HL-60/S4 treated with retinoic acid at 250 ng/mL for 4 days and 3 days (cell line): ENCODE results near the gene CTBP2.
"Not testable (repeated sequence)": the region's sequence is repeated elsewhere in the genome, so short reads cannot be mapped to it uniquely, and the experiment has no call there.

Source experiments
- in situ Hi-C: fragments of 300-500 bp; cut with MboI; formaldehyde crosslinking; loops from 2 replicates; pipeline ENCODE4 v1.7.0; 2022; ENCODE audit warnings: low sequenced_read_pairs

CTBP2 gene

DNA sequence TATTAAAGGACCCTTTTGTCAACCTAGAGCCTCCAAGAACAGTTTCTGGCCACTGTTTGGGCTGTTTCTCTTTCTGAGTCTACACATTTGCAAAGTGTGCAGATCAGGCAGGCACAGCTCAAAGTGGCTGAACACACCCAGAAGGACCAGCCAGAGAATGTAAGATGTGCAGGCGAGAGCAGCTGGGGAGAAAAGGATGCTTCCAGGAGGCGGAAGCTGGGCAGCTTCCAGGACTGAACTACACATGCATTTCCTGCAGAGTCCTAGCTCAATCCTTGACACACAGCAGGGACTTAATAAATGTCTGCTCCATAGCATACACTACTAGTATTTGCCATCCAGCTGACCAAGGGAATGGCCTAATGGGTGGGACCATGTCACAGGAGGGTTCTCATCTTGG lies 70.9 kb downstream of the CTBP2 start:
- in situ Hi-C loops: no loop called here

DNA sequence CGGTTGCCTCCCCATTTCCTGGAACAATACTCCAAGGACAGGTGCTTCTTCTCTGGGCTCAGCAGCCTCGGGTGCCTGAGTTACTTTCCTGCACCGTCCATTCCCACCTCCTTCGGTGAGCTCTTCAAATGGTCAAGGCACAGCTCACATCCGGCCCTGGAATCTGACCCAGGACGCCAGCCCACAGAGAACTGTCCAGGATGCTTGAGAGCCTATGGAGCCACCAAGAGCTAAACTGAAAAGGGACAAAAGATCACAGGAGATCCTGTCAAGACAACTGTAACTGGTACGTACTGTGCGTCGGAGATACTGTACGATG lies 72.5 kb downstream of the CTBP2 start:
- in situ Hi-C loops: no loop called here

DNA sequence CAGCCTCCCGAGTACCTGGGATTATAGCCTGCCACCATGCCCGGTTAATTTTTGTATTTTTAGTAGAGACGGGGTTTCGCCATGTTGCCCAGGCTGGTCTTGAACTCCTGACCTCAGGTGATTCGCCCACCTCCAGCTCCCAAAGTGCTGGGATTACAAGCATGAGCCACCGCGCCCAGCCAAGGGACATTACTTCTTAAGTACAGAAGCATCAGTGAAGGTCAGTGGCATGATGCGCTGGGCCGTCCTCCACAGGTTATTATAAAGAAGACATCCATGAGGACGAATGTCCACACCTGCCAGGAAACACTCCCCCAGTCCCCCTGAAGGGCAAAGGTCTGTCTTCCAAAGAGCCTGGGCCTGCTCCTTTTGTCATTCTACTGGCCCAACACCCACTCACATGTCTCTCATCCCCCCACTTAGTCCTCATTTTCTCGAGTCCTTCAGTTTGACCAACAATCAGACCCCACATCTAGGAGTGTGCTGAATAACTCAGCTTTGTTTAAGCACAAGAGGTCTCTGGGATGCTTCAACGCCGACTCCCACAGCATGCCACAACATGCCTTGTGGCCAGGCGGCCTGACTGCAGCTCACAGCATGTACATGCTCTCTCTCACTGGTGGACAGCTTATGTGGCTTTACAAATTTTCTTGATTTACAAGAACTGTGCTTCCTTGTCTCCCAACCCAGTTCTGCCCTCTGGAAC lies 73.0 kb downstream of the CTBP2 start:
- in situ Hi-C loops: no loop called here

DNA sequence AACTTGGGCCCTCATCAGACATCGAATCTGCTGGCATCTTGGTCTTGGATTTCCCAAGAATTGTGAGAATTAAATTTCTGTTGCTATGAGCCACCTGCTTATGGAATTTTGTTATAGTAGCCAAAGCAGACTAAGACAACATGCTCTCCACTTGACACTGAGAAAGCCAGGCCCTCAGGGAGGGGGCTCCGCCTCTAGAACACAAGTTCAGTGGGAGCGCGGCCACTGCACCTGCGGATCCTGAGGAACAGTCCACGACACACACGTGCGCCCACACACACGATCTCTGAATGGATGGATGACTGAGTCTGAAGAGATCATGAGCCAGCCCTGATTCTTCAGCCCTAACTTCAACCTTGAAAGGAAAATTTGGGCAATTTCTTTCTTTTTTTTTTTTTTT lies 73.7 kb downstream of the CTBP2 start:
- in situ Hi-C loops: no loop called here

DNA sequence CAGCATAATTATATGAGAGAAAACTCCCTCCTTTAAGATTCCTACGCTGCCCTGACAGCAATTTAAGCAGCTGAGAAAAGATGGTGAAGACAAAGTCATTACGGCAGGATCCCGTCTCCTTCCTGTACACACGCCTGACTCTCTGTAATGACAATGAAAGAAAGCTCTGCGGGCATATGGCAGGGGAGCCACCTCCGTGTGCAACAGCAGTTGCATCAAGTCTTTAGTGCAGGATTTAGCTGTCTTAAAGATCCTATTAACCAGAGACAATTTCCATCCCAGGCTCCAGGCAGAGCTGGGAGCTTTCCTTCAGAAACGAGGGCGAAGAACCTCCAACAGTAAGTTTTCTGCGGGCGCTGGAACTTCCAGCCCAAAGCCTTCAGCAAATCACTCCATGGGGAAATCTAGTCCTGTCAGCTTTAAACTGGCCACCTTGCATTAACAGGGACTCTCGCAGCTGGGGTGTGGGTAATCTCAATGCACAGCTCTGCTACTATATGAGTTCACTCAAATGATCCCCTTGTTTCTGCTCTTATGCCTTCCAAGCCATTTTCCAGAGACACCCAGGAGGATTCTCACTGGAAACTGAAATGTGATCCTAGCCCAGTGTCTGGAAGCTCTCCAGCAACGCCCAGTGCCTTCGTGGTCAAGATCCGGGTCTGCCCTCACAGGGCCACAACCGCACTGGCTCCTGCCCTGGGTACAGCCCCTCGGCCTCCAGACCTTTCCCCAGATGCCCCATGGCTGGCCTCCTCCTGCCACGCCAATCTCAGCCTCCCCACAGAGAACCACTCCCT lies 74.9 kb downstream of the CTBP2 start:
- in situ Hi-C loops: no loop called here

DNA sequence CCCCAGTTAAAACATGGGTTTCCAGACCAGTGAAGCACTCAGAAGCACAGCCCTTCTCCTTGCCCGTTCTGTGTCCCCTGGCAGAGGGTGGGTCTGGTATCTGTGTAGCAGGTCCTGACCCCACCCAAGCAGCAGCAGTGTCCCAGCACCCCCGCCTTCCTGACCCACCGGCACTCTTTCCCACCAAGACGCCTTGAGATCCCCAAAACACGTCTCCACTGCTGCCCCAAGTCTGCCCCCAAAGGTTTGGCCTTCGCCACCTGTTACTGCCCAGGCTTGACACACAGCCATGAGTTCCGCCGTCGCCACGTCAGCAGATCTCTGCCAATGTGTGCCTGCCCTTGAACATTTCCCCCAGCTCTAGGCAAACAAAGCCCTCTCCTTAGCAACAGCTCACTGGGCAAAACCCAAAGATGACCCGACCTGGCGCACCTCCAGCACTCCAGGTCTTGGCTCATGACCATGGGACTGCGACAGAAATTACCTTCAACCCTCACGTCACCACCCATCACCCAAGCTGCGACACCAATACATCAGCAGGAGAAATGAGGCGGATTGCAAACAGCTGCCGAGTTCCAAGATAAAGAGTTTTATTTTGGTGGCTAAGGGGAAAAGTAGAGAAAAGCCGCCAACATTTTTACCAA lies 75.6 kb downstream of the CTBP2 start:
- in situ Hi-C loops: no loop called here

DNA sequence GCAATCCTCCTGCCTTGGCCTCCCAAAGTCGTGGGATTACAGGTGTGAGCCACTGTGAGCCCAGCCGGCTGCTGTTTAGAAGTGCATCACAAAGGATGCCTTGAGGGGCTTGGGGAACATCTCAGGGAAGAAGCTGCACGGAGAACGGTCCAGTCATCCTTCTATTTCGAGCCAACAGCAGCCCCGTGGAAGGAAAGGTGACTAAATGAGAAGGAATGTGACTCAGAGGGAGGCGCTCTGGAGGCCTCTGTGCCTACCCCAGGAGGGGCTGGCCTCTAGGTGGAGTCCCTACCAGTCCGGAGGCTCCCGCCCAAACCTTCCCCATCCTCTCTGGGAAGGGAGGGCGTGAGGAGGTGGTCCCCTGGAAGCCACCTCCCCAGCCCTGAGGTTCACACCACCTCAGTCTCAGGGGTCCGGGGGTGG lies 76.2 kb downstream of the CTBP2 start:
- in situ Hi-C loops: no loop called here

DNA sequence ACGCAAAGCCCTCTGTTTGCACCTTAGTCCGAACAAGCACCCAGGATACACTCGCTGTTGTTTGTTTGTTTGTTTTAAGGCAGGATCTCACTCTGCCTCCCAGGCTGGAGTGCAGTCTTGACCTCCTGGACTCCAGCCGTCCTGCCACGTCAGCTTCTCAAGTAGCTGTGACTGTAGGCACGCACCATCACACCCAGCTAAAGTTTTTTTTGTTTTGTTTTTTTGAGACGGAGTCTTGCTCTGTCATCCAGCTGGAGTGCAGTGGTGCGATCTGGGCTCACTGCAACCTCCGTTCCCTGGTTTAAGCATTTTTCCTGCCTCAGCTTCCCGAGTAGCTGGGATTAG lies 76.8 kb downstream of the CTBP2 start:
- in situ Hi-C loops: no loop called here

DNA sequence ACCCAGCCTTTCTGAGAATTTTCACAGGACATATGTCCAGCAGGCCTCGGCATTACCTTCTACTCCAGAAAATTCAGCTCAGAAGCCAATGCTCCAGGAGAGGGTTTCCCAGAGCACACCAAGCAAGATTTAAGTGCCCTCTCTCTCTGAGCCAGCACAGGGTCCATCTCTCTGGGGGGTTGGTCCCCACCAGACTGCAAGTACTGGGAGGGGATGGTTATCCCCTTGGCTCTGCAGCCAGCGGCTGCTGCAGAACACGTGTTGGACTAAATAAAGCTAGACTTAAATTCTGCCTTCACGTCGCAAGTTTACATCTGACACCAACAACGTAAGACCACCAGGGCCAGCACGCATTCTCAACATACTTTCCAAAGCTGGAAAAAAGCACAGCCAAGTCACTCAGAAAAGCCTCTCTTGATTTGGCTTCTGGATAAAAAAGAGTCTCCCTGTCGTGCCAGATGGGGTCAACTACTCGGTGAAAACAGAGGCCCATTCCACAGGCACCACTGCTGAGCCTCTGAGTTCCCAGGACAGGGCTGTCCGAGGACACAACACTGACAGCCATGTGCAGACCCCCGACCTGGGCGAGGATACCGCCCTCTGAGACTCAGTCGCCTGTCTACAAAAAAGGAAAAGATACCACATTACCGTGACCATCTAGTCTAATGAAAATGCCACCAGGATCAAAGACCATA lies 77.3 kb downstream of the CTBP2 start:
- in situ Hi-C loops: no loop called here

DNA sequence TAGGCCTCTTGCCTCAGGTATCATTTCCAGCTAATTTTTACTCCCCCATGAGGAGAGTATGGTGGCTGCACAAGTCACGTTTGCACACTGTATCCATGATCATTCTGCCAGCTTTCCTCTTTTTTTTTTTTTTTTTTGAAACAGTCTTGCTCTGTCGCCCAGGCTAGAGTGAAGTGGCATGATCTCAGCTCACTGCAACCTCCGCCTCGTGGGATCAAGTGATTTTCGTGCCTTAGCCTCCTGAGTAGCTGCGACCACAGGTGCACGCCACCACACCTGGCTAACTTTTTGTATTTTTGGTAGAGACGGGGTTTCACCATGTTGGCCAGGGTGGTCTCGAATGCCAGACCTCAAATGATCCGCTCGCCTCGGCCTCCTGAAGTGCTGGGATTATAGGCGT lies 77.9 kb downstream of the CTBP2 start:
- in situ Hi-C loops: not testable (repeated sequence)

DNA sequence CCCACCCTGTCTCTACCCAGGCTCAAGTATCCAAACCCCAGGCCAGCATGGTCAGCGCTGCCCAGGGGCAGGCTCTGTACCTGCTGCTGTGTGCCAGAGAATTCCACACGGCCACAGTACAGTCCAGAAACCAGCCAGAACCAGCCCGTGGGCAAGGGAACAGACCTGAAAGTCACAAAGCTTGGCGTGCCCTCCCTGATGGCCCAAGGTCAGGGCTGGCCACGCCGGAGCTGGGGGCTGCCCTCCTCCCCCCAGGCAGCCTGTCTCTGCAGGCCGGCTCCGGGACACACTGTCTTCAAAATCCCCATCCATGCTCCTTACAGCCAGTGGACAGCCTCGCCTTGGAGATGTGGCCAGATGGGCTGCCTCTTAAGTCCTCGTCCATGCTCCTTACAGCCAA lies 78.4 kb downstream of the CTBP2 start:
- in situ Hi-C loops: no loop called here

DNA sequence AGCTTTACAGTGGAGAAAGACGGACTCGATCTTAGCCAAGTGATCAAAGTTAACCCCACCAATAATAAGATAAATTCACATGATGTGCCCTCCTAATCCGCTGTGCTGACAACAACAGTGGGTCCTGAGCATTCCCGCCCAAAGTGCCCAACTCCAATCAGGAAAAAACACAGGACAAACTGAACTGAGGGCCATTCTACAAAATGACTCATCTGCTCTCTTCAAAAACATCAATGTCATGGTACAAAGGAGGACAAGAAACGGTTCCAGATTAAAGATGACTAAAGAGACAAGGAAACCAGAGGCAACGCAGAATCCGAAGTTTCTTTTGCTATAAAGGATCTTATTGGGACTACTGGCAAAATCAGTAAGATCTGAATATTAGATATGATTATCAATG lies 79.4 kb downstream of the CTBP2 start:
- in situ Hi-C loops: no loop called here

DNA sequence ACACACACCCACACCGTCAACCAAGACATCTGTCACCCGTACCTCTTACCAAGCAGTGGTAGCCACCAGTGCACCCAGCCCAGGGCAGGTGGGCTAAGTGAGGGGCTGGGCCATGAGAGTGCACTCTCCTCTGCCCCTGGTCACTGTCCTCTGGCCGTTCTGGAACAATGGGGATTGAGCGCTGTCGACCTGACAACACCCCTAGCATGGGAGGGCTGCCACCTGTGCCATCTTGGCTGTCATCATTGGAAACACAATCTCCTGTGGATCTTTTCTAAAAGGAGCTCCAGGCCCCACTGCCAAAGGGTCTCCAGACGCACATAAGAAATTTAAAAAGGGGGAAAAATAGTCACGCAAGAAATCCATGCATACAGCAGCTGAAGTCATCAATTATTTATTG lies 80.1 kb downstream of the CTBP2 start:
- in situ Hi-C loops: no loop called here

DNA sequence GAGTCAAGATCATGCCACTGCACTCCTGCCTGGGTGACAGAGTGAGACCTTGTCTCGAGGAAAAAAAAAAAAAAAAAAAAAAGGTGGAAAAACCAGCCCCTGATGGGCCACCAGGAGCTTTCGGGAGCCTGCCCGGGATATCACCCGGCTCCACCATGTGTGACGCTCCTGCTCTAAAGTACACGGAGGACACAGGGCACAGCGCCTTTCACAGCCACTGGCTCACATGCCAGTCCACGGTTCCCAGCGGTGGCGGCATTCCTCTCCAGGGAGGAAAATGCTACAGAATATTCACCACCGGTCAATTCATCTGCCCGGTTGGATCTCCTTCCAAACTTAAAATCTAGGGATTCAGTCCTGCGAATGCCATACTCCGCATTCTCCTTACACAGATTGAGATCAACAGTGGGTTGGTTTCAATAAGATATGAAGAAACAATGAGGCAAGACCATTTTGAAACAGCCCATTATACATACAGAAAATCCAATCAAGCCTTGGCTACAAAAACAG lies 81.2 kb downstream of the CTBP2 start:
- in situ Hi-C loops: no loop called here

DNA sequence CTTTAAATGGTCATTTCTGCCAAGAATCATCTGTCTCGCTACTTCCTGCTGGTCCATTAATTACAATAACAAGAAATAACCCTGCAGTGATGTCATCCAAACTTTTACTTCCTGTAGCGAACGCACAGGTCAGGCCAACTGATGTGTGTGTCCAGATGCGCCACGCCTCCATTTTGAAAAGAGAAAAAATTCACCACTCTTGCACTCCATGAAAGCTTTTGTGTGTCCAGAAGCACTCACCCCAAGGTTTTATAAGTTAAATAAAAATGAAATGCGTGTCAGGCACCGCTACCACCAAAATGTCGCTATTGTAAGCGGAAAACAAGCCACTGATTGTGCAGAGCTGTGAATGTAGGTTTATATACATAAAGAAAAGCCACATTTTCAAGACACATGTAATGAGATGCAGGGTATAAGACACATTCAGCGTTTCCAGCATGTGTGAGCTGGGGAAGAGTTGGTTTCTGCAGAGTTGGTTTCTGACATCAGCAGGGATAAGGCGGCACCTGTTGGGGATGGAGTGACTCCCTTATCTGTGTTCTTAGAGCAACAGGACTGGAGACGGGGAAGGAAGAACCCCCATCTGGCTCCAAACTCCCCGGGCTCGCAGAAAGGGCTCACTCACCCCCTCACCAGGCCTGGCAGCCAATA lies 83.3 kb downstream of the CTBP2 start:
- in situ Hi-C loops: no loop called here

DNA sequence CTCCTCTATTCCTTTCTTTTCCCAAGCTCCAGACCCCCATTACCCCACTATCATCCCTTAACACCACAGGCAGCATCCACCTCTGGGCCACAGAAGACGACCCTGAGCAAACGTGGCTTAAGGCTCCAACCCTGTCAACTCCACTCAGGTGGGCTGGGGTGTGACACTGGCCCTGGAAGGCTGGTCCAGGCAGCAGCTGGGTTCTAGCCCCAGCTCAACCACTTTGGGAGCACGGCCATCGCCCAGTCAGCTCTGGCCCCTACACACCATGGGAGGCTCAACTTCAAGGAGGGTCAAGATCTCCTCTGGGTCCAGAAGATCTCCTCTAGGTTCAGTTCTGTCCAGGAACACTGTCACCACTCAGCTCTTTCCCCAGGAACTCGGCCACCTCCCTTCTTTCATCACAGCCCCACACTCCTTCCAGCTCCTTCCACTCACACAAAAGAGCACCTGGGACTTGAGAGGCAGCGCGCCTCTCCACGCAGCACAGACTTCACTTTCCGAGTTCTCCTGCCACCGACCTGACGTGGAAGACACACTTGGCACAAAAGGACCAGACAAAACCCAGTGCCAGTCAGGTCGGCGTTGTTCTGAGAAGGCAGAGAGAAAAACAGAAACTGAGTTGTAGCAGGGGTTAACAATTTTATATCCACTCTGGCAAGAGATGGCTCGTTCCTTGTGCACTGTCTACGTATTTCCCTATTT lies 84.1 kb downstream of the CTBP2 start:
- in situ Hi-C loops: no loop called here

DNA sequence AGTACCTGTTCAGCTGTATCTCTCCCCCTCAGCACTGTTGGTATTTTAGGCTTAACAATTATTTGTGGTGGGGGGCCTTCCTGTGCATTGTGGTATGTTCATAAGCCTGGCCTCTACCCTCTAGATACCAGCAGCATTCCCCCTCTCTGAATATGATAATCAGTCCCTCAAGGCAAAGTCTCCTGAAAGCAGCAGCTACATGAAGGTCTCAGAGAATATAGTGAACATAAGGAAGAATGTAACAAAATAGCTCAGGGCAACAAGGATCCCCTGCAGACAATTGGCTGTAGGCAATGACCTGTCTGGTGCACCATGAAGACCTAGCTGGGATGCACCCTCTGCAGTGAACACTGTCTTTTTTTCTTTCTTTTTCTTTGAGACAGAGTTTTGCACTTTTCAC lies 86.4 kb downstream of the CTBP2 start:
- in situ Hi-C loops: no loop called here

DNA sequence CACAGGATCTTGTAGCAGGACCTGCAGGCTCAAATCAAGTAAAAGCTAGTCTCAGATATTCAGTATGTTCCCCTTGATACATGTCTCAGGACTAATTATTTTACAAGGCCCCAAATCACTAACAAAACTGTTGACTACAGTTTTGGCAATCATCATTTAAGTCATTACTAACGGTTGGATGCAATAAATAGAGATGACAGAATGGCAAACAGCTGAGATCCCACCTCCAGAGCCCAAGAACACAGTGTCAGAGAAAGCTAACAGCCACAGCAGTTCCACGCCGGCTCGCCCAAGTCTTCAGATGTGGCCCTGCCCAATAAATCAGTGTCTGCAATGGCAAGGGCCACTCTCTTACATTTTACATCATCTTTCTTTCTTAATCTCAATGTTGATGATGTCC lies 87.6 kb downstream of the CTBP2 start:
- in situ Hi-C loops: no loop called here

DNA sequence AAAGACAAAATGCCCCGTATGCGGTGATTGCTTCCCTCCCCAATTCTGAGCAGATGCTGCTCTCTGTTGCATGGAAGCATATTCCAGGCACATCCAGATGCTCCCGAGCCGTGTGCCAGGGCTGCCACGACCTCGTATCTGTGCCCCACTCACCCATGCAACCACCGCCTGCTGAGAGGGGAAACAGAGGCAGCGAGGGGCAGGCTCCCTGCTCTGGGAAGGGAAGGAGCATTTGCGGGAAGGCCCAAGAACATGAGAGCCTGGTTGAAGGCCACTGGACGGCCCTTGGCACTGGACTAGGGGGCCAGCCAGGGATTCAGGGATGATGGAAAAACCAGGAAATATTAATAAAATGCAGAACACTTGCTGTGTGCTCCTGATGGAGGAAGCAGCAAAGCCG lies 89.4 kb downstream of the CTBP2 start:
- in situ Hi-C loops: no loop called here

DNA sequence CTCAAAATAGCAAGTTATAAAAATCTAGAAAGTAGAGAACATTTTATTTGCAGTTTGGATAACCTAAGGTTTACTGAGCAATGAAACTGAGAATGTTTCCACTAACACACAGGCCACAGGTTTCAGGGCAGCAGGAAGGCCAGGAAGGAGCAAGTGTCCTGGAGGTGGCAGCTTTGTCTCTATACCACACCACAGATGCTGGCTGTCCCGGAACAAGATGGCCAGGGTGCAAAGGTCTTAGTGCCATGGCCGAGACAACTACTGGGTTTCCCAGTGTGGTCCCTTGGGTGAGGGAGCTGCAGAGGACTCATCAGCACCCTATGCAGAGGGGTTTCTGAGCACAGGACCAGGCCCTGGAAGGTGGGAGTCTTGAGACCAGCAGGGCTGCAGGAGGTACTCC lies 92.0 kb downstream of the CTBP2 start:
- in situ Hi-C loops: no loop called here
